GM21526 (cell line): ENCODE results near the gene PIK3R6.

Experiments used
- ATAC-seq: cut with Tn5 transposase; IDR thresholded peaks from one replicate; pipeline ENCODE4 v1.9.1; 2021; ENCODE audit warnings: moderate library complexity; ENCODE audit not compliant: unreplicated experiment, low FRiP score

The PIK3R6 gene

GRCh38 chr17:8757189-8757588 is 110.3 kb downstream of the PIK3R6 start:
- no peak for ATAC-seq

- ATAC-seq: no peak
Measured at GRCh38 chr17:8755590-8756255, 111.8 kb downstream of the PIK3R6 start.

- no peak for ATAC-seq
Measured at GRCh38 chr17:8754890-8755289, 112.6 kb downstream of the PIK3R6 start.

- no peak for ATAC-seq
Measured at GRCh38 chr17:8753976-8754440, 113.5 kb downstream of the PIK3R6 start.

GRCh38 chr17:8753136-8753975 is 114.1 kb downstream of the PIK3R6 start:
- ATAC-seq: no peak
